Hematopoietic multipotent progenitor cell treated with erythropoietin and hydrocortisone succinate and interleukin-3 and kit ligand, for 8 days (in vitro differentiated cells): Measurements from ENCODE around the gene MYCN.
"Not testable (repeated sequence)": the region's sequence is repeated elsewhere in the genome, so short reads cannot be mapped to it uniquely, and the experiment has no call there.

Experiments used
- DNase-seq: peaks from one replicate; pipeline ENCODE4 v3.0.0-alpha.2; 2015

Gene MYCN

DNA sequence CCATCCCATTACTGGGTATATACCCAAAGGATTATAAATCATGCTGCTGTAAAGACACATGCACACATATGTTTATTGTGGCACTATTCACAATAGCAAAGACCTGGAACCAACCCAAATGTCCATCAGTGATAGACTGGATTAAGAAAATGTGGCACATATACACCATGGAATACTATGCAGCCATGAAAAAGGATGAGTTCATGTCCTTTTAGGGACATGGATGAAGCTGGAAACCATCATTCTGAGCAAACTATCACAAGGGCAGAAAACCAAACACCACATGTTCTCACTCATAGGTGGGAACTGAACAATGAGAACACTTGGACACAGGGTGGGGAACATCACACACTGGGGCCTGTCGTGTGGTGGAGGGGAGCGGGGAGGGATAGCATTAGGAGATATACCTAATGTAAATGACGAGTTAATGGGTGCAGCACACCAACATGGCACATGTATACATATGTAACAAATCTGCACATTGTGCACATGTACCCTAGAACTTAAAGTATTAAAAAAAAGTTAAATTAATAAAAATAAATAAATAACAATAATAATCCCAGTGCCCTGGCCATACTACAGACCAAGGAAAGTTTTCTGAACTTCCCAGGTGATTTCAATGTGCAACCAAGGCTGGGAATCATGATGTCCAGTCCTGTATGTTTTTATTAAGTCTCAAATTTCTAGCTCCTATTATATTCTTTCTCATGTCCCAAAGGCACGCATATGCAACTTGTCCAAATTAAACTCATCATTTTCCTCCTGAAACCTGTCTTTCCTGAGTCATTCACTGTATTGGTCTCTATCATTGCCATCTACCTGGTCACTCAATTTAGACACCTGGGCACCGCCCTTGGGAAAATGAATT is 23.0 kb downstream of the MYCN start:
- not testable (repeated sequence) for DNase-seq

DNA sequence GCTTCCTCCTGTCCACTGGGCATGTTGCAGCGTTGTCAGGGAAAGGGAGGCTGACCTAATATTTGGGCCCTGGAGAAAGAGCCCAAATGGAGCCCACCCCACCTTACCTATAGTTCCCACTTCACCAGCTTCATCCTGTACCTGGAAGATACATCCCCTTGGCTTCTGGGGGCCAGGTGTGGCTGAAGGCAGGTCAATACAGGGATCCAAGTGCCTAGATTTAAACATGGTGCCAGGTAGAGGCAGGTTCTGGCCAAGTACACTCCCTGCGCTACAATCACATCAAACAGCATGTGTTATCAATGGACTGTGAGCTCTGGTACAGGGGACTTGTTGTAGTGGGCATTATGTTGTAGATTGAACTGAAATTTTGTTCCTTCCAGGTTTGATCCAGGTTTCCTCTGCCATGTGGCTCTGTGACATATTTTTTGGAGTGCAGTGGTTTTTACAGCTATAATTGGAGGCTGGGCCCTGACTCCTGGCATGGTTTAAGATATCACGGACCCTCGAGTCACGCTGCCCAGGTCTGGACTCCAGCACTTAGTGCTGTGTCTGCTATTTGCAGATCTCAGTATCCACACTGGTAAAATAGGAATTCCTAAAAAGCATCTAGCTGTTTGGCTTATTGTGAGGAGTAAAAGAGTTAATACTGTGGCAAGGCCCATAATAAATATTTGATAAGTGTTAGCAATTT is 23.8 kb downstream of the MYCN start:
- no peak for DNase-seq

DNA sequence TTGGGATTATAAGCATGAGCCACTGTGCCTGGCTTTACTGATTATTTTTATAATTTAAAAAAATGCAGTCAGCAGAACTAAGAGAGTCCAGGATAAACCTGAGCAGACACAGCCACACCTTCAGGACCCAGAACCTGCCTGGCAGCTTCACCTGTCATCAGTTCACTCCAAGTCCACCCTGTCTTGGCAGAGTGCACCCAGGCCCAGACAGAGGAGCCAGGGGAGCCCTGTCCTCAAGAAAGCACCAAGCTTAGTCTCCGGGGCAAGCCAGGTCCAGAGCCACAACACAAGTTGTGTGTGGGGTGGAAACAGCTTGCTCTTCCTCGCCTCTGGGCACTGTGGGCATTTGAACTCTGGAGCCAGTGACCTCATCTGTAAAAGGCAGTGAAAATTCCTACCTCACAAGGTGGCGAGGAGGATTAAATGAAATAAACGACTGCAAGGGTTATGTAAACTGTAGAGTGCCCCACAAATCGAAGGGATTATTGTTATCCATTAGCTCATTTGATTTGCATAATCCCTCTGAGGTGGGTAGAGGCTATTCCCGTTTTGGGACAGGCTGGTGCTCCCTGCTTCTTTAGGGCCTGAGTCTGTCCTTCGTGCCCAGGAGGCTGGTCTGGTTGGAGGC is 24.7 kb downstream of the MYCN start:
- no peak for DNase-seq

DNA sequence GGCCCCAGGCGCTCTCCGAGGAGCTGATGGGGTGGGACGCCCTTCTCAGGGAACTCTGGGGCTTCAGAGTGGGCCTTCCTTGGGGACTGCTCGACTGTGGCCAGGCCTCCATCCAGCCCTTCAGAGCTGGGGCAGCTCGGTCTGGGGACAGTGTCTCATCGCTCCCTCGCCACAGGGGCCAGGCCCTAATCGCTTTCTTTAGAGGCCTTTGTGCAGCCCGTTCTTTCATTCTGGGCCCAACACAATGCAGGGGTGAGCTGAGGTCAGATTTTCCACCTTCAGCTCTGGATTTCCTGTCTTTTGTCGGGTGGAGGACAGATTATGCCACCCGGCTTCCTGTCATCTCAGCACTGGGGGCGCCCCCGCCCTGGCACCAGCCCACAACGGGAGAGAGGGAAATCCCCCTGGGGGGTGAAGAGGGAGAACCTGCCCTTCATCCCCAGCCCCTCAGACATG is 25.2 kb downstream of the MYCN start:
- no peak for DNase-seq

DNA sequence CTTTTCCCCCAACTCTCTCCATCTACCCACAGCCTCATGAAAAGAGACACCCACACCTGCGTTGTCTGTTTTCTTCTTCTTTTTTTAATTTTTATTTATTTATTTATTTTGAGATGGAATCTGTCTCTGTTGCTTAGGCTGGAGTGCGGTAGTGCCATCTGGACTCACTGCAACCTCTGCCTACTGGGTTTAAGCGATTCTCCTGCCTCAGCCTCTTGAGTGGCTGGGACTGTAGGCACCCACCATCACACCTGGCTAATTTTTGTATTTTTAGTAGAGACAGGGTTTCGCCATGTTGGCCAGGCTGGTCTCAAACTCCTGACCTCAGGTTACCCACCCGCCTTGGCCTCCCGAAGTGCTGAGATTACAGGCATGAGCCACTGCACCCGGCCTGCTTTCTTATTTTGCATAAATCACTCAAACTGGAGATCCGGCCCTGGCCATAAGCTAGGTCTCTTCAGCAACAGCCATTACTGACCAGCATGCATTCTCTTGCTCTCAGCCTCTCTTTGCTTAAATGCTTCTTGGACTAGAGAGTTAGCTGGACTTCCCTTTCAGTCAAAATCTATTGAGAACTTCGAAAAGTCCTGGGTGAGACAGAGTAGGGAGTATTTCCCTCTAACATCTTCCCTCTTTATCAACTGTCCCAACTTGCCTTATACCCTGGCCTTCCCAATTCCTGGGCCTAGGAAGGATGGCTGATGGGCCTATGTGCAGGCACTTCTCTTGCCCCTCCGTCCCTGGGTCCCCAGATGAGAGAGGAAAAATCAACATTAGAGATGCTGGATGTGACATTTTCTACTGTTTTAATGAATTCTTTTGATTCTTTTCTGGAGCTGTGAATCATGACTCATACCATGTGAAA is 27.3 kb downstream of the MYCN start:
- no peak for DNase-seq

DNA sequence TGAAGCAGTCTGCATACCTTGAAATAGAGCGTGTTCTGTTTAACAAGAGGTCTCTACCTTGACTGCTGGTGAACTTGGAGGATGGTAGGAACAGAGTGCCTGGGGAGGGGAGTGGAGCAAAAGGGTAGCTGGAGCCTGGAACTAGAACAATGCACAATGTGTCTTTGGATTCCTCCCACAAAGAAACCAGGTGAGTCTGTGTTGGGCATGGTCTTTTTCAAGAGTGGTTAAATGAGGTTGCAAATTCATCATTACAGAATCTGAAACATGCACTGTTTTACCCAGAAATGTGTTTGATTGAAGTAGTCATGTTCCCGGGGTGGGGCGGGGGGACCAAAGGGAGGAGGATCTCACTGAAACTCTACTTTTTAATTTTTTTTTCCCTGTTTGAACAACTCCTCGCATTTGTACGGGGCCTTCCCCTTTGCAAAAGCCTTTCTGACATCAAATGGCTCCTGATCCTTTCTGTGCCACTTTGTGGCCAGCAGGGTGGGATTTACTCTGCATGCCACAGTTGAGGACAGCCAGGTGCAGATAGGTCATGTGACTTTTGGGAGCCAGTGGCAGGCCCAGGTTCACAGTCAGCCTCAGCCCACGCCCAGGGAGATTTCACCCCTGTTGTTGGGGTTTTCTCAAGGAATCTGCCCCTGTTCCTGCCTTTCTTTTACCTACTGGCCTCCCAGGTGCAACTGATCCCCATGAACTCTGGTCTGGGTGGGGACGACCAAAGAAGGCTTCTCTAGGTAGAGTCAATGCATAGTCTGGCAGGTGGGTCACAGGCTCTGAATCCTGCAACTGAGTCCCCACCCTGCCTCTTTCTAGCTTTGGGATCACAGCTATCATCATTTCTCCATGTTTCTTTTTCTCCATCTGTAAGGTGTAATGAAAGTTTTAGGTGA is 28.2 kb downstream of the MYCN start:
- no peak for DNase-seq

DNA sequence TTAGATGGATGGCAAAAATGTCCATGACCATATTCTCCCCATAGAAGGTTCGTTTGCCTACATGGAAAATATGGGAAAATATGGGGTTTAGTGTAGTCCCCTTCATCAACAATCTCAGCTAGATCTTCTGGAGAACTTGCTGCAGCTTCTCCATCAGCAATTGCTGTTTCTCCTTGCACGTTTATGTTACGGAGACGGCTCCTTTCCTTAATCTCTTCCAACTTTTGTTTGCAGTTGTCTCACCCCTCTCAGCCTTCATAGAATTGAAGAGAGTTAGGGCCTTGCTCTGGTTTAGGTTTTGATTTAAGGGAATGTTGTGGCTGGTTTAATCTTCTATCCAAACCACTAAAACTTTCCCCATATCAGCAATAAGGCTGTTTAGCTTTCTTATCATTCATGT is 28.9 kb downstream of the MYCN start:
- DNase-seq = no peak

DNA sequence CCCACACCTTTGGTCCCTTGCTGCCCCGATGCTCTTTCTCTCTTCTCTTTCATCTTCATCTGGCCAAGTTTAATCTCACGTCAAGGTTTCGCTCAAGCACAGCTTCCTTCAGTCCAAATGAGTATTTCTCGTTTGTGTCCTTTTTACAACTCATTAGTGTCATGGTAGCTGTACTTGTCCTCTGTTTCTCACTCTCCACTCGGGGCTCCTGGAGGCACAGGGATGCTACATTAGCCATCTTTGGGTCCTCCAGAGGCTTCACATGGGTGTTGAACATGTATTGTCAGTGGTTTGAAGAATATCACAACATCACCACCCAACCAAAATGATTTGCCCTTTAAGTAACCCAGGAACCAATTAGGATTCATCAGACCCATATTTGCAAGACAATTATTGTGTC is 30.4 kb downstream of the MYCN start:
- no peak for DNase-seq

DNA sequence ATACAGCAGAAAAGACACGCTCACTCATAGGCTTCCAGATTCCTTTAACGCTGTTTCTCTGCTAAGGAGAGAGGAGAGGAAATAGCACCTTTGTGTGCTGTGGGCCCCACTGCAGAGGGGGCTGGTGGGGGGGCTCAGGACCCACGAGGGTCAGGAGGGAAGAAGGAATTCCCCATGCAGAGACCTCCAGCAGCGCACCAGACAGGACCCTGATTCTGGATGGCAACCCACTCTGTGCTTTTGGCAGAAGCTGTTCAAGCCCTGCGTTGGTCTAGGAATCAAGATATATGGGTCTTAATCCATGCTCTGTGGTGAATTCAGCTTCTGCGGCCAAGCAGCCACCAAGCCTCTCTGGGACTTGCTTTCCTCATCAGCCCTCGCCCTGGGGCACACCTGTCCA is 31.0 kb downstream of the MYCN start:
- no peak for DNase-seq

DNA sequence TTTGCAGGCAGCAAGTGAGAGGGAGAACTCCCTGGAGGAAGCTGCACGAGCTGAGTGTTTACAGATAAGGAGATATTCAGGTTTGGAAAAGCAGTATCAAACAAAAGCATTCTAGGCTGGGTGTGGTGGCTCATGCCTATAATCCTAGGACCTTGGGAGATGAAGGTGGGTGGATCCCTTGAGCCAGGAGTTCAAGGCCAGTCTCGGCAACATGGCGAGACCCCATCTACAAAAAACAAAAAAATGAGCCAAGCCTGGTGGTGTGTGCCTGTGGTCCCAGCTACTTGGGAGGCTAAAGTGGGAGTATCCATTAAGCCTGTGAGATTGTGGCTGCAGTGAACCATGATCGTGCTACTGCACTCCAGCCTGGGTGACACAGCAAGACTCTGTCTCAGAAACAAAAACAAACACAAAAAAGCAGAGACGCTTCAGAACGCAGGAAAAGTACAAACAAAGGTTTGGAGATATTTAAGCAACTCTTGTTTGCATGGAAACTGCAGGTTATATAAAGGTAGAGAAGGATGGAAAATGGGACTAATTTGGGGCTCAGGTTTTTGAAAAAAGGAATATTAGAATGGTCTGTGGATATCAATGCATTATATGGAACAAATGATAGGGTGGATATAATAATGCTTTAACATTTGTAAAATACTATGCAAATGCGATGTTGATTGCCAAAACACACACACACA is 31.6 kb downstream of the MYCN start:
- no peak for DNase-seq

DNA sequence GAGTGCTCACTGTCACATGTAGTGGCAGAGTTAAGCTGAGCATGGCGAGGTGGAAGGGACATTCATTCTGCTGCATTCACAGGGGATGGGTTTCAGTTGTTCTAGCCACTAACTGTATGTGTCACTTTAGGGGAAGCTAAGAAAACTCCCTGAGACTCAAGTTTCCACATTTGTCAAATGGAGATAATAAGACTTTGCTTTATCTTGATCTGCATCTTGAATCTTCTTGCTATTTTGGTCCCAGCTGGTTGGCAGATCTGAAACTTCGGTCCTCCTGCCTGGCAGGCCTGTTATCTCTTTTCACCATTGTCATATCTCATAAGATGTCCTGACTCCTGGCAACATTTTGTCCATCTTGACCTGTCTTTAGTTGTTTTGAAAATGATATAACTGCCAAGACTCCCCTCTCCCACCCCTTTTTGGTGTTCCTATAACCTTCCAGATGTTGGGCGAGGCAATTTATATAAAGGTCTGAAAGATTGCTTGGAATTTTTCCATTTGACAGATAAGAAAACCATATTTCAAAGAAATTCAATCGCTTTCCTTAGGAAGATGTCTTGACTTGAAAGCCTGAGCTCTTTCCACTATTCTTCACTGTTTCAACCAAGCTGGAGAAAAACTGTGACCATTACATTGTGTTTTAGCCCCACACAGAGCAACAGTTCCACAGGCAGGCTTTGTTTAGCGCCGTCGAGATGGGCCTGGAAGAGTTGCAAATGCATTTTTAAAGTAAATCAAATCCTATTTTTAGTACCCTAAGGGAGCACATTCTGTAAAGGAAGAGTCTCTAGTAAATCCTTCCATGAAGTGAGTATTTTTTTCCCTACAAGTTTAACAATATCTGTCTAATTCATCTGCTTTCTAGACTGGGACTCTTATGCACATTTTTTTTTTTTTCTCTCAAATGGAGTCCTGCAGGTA is 33.4 kb downstream of the MYCN start:
- peak; percentile 11 for DNase-seq

DNA sequence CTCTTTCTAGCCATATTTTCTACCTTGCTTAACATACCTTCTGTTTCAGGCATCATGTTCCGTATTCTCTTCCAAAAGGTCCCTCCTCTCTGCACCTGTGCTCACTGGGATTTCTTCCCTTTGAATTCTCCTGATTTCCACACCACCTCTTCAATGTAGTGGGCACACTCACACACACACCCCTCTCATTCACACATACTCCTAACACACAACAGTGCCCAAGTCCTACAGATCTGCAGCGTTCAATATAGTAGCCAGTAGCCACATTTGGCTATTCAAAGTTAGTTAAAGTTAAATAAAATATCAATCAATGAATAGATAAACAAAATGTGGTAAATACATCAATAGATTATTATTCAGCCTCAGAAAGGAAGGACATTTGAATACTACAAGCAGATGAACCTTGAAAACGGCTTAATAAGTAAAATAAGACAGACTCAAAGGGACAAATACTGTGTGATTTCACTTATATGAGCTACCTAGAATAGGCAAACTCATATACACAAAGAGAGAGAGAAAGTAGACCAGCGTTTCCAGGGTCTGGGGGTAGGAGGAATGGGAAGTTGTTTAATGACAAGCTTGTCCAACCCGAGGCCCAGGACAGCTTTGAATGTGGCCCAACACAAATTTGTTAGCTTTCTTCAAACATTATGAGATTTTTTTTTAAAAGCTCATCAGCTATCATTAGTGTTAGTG is 34.4 kb downstream of the MYCN start:
- DNase-seq = no peak

DNA sequence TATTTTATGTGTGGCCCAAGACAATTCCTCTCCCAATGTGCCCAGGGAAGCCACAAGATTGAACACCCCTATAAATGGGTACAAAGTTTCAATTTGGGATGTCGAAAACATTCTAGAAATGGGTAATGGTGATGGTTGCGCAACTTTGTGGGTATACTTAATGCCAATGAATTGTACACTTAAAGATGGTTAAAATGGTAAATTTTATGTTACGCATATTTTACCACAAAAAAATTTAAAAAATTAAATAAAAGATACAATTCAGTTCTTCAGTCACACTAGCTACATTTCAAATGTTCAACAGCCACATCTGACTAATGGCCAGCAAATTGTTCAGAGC is 34.9 kb downstream of the MYCN start:
- DNase-seq = no peak

DNA sequence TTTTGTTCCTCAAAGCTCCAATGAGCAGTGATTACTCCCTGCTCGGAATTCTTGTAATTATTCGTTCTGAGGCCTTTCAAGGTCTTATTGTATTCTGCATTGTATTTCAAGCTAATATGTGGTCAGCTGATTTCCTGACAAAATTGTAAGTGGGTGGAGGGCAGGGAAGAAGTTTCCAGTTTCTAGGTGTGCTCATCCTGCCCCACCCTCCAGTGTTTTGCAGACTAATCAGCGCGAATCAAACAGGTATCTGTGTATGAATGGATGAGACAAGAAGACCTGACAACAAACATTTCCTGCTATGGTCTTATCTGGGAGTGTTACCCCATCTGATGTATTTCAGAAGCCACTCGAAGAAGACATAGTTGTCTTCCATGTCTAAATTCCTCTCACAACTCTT is 35.3 kb downstream of the MYCN start:
- no peak for DNase-seq

DNA sequence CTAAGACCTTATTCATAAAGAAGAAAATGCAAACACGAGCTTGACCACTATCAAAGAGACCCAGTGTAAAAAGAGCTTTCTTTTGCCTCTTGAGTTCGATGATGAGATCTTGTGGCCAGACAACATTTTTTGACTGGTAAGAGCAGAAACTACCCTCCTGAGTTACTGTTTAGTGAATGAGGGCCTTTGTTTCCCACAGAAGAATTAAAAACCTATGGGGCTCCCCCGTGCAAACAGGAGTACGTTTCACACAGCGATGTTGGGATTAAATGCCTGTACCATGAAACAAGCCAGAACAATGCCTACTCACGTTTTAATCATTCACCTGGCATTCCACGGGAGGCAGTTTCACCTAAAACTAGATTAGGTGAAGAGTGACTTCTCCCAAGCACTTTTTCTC is 36.0 kb downstream of the MYCN start:
- DNase-seq = no peak

DNA sequence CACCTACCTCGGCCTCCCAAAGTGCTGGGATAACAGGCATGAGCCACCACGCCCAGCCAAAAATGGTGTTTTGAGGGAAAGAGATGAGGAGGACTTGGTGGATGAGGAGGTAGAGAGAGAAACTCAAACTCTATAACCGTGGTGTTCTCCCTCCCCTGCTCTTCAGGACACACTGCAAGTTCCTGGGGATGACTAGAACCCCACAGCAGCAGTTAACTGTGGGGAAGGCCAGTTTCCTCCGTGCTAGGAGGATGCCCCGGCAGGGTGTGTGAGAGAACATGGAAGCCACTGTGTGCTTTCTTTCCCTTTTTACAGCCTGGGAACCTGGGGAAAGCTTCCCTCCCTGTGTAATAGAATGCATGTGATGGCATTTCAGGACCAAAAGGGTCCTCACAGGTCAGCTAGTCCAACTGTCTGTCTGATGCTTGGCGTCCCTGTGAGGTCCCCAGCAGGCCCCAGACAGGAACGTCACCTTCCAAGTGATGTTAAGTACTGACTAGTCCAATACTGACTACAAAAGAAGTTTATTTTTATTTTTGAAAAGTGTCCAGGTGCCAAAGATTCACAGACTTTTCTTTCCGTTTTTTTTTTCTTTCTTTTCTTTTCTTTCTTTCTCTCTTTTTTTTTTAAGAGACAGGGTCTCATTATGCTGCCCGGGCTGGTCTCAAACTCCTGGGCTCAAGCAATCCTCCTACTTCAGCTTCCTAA is 38.9 kb downstream of the MYCN start:
- no peak for DNase-seq

DNA sequence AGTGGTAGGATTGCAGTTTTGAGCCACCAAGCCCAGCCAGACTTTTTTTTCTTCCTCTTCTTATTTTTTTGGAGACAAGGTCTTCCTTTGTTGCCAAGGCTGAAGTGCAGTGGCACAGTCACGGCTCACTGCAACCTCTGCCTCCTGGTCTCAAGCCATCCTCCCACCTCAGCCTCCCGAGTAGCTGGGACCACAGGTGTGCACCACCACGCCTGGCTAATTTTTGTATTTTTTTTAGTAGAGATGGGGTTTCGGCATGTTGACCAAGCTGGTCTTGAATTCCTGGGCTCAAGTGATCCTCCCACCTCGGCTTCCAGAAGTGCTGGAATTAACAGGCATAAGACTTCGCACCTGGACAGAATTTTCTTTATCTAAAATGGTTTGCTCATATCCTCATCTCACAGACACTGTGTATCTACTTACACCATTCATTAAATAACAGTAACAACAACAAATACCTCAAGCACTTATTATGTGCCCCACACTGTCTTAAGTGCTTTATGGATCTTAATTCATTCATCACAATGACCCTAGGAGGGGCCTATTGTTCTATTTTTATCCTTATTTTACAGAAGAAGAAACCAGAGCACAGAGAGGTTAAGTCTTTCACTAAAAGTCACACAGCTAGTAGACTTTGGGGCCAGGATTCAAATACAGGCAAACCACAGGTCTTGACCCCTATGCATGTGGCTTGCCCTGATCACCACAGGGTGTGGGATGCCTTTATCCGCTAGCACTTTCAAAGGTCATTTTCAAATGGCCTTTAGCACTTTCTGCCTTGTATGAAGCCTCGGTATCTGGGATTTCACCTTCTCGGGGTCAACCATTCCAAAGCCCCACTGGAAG is 39.6 kb downstream of the MYCN start:
- no peak for DNase-seq

DNA sequence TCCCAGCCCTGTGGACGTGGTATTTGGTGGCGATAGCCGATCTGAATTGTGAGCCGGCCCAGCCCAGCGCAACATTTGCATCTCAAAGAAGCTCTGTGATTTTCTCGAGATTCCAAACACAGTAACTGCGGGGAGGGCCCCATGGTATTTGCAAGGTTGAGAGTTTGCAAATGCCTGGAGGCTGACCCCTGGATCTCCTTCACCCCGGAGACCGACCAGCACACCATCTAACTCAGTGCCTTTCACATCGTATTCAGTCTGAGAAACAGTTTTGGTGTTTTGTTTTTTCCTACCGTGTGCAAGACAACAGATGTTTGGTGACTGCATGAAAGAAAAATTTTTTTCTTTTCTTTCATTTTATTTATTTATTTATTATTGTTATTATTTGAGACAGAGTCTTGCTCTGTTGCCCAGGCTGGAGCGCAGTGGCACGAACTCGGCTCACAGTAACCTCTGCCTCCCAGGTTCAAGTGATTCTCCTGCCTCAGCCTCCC is 40.3 kb downstream of the MYCN start:
- no peak for DNase-seq
